Duodenal mucosa (tissue), 2 donors: ENCODE data around the gene DEFB131B.

Source experiments
- H3K27ac ChIP-seq: one replicate; pipeline ENCODE4 v1.7.0; 2013; ENCODE audit warnings: low read depth, low read length
- H3K27me3 ChIP-seq, 2 donors: one replicate each; pipeline ENCODE4 v1.7.0; 2013; ENCODE audit warnings: low read length in 2 of 2, control low read depth in 1 of 2; ENCODE audit not compliant: insufficient read depth in 2 of 2, control insufficient read depth in 1 of 2
- H3K36me3 ChIP-seq, 2 donors: one replicate each; pipeline ENCODE4 v1.7.0; 2013; ENCODE audit warnings: low read length in 2 of 2, control low read depth in 1 of 2; ENCODE audit not compliant: insufficient read depth in 2 of 2, control insufficient read depth in 1 of 2
- H3K4me1 ChIP-seq, 2 donors: one replicate each; pipeline ENCODE4 v1.7.0; 2013; ENCODE audit warnings: low read length in 2 of 2, control low read depth in 1 of 2; ENCODE audit not compliant: insufficient read depth in 2 of 2, control insufficient read depth in 1 of 2
- H3K4me3 ChIP-seq, 2 donors: one replicate each; pipeline ENCODE4 v1.7.0; 2013; ENCODE audit warnings: low read length in 2 of 2, low read depth in 1 of 2
- H3K9ac ChIP-seq, 2 donors: one replicate each; pipeline ENCODE4 v1.7.0; 2013; ENCODE audit warnings: low read length in 2 of 2, low read depth in 1 of 2
- H3K9me3 ChIP-seq, 2 donors: one replicate each; pipeline ENCODE4 v1.7.0; 2013; ENCODE audit warnings: low read length in 2 of 2, control low read depth in 1 of 2; ENCODE audit not compliant: control insufficient read depth in 1 of 2

Gene DEFB131B

GRCh38 chr11:71930556-71931244 is 52.4 kb downstream of the DEFB131B start:
- Histone ChIP-seq H3K9me3 (no peaks in the 10 kb centered on the region), H3K4me3 (peak overlapping the region in 1 of 2 donors; percentile 97), H3K4me1 (peaks cover 42 to 51% of the 10 kb centered on the region in 2 donors), H3K27me3 (no peaks in the 10 kb centered on the region), H3K9ac (no peak overlapping the region), H3K27ac (no peak overlapping the region), H3K36me3 (peaks cover 0 to 2% of the 10 kb centered on the region in 2 donors)

GRCh38 chr11:71931245-71931602 is 53.0 kb downstream of the DEFB131B start:
- no peaks in the 10 kb centered on the region for H3K9me3 ChIP-seq
- no peaks in the 10 kb centered on the region for H3K36me3 ChIP-seq
- no peak overlapping the region for H3K4me3 ChIP-seq
- H3K4me1 ChIP-seq, result peaks cover 42 to 51% of the 10 kb centered on the region in 2 donors
- H3K9ac ChIP-seq, result no peak overlapping the region
- no peaks in the 10 kb centered on the region for H3K27me3 ChIP-seq
- H3K27ac ChIP-seq, result no peak overlapping the region

GRCh38 chr11:71933141-71933933 is 55.1 kb downstream of the DEFB131B start:
- Histone ChIP-seq H3K4me3 (no peak overlapping the region), H3K4me1 (peaks cover 33 to 57% of the 10 kb centered on the region in 2 donors), H3K27ac (no peak overlapping the region), H3K9ac (no peak overlapping the region), H3K36me3 (peaks cover 0 to 8% of the 10 kb centered on the region in 2 donors), H3K9me3 (no peaks in the 10 kb centered on the region), H3K27me3 (no peaks in the 10 kb centered on the region)
